Esophagus muscularis mucosa (tissue), 4 donors: ENCODE results near the gene QRICH1. TPM values are rescaled to one million over a fixed set of nuclear protein-coding genes. Genes with fewer than 3 reads are reported as not detected.

Experiments used
- DNase-seq: peaks from one replicate; pipeline ENCODE4 v3.0.0-alpha.2; 2017; ENCODE audit errors: extremely low spot score
- H3K27ac ChIP-seq, 4 donors: fragments of 200-600 bp; sonication (generic); replicated peaks in 1 of 4; 1 replicate in 3 of 4; 2 replicates in 1 of 4; pipeline ENCODE4 v1.5.1; 2016 to 2019; ENCODE audit warnings: mild to moderate bottlenecking in 1 of 4
- H3K27me3 ChIP-seq, 4 donors: fragments of 200-600 bp; sonication (generic); one replicate each; pipeline versions ENCODE4 v1.5.1 to v1.6.0; 2016 to 2019
- H3K36me3 ChIP-seq, 4 donors: fragments of 200-600 bp; sonication (generic); one replicate each; pipeline ENCODE4 v1.5.1; 2016 to 2019
- H3K4me1 ChIP-seq, 4 donors: fragments of 200-600 bp; sonication (generic); one replicate each; pipeline ENCODE4 v1.5.1; 2016 to 2019
- H3K4me3 ChIP-seq, 4 donors: fragments of 200-600 bp; sonication (generic); 1 replicate in 2 of 4; 2 replicates in 2 of 4; pipeline ENCODE4 v1.5.1; 2016 to 2019; ENCODE audit warnings: mild to moderate bottlenecking in 4 of 4, moderate library complexity in 1 of 4
- H3K9me3 ChIP-seq, 4 donors: fragments of 200-600 bp; sonication (generic); 1 replicate in 3 of 4; 2 replicates in 1 of 4; pipeline ENCODE4 v1.5.1; 2016 to 2019
- EP300 ChIP-seq: sonication (generic); formaldehyde crosslinking; IDR thresholded peaks from one replicate; pipeline ENCODE4 v1.6.1; 2017; ENCODE audit warnings: antibody characterized with exemption
- POLR2A ChIP-seq: fragments of 450-650 bp; IDR thresholded peaks from one replicate; pipeline ENCODE4 v1.6.1; 2017; ENCODE audit warnings: antibody characterized with exemption, moderate library complexity, mild to moderate bottlenecking, low read depth
- POLR2AphosphoS5 ChIP-seq, 2 donors: sonication (generic); formaldehyde crosslinking; IDR thresholded peaks; one replicate each; pipeline ENCODE4 v1.6.1; 2017; ENCODE audit warnings: antibody characterized with exemption in 2 of 2
- WGBS: methylation state at CpG from one replicate; pipeline ENCODE4 v1.1.5; 2018; 5-methylcytosine and 5-hydroxymethylcytosine counted together
- intact Hi-C: fragments of 100-400 bp; cut with DNase I; formaldehyde crosslinking; loops from one replicate; pipeline ENCODE4 v1.15.1; 2023
- total RNA-seq, 4 donors: library from RNA; depleted of rRNA; stranded (reverse); fragments of >200 nt; gene quantifications; one replicate each; pipeline versions ENCODE4 v1.1.0 to v1.2.1, GENCODE V29; 2016
- TF ChIP-seq, protein P1 (sequence below), 3 experiments: fragments of 200-600 bp in 2 of 3; fragments of 450-650 bp in 1 of 3; sonication (generic) in 2 of 3; IDR thresholded peaks; one replicate each; pipeline ENCODE4 v1.5.1; 2017 to 2019; ENCODE audit warnings: antibody characterized with exemption in 3 of 3, mild to moderate bottlenecking in 2 of 3, moderate library complexity in 1 of 3

Gene QRICH1
- total RNA-seq, 4 donors from 2014 or later: 81.8 to 228 (median 91.2) TPM

DNA sequence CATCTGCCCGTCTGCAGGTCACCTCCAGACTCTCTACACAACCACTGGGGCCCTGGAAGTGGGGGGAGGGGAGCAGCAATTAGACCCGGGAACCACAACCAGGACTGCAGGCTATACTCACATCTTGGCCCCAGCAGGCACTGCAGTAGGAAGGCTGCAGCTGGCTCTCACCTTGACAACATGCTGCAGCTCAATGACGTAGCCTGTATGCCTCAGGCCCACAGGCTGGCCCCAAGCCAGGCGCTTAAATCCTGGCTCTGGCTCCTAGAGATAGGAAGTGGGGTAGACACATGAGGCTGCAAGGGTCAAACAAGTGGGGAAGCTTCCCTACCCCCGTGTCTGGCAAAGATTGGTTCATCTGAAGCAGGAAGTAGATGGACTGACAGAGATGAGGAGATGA, 4.6 kb upstream of the QRICH1 start:
- intact Hi-C loops: loop anchor here (5.0 to 10.0 kb wide), 2 partner anchors 34 to 94 kb away; partner anchors contain the start of genes LAMB2 and WDR6
- 30% methylated on average over 3 of the region's 5 CpGs for WGBS
- TF ChIP-seq POLR2AphosphoS5 (IDR thresholded peaks at IDR 0.05) (no peak), POLR2A (no peak), EP300 (no peak)
- TF ChIP-seq, protein P1, sequence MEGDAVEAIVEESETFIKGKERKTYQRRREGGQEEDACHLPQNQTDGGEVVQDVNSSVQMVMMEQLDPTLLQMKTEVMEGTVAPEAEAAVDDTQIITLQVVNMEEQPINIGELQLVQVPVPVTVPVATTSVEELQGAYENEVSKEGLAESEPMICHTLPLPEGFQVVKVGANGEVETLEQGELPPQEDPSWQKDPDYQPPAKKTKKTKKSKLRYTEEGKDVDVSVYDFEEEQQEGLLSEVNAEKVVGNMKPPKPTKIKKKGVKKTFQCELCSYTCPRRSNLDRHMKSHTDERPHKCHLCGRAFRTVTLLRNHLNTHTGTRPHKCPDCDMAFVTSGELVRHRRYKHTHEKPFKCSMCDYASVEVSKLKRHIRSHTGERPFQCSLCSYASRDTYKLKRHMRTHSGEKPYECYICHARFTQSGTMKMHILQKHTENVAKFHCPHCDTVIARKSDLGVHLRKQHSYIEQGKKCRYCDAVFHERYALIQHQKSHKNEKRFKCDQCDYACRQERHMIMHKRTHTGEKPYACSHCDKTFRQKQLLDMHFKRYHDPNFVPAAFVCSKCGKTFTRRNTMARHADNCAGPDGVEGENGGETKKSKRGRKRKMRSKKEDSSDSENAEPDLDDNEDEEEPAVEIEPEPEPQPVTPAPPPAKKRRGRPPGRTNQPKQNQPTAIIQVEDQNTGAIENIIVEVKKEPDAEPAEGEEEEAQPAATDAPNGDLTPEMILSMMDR (IDR thresholded peaks at IDR 0.05): no peak

DNA sequence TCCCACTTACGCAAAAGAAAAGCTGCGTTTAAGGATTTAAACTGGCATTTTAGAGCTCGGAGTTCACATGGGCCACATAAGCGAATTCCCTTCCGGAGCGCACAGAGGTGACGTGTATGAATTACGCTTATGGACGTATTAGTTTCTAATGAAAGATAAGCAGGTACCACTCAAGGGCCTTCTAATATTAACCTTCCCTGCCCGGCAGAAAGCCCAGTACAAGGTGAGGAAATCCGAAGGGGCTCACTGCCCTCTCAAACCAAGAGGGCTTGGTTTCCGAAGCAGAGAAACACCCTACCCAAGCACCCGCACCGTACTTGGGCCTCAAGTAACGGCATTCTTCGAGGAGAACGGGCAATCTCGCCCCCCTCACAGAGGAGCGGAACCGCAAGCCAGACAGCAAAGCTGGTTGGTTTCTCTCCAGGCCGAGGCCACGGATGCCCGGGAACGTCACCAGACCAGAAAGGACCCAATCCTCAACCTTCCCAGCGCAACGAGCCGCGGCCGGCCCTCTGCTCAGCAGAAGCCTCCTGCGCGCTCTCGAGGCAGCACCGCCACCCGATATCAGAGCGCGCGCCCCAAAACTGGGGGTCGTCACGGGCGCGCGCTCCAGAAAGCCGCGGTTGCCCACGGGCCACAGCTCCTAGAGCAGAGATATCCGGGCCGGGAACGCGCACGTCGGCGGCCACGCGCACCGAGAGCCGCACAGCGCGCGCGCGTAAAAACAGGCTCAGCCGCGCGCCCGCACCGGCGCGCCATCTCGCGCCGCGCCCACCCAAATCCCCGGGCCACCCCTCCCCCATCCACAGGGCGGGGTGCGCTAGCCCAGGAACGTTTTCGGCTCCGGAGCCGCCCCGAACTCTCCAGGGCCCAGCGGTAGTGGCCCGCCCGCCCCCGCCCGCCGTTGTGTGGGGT, 676 bp downstream of the QRICH1 start:
- 1% methylated on average over 33 of the region's 86 CpGs for WGBS
- no peaks in the 10 kb centered on the region for H3K27me3 ChIP-seq
- peak; percentile 4 to 12 for TF ChIP-seq POLR2AphosphoS5 (IDR thresholded peaks at IDR 0.05)
- TF ChIP-seq EP300: no peak
- no peak for TF ChIP-seq POLR2A
- TF ChIP-seq, protein P1 (IDR thresholded peaks at IDR 0.05): no peak
- H3K4me1 ChIP-seq: peaks cover 50 to 60% (median 59%) of the 10 kb centered on the region in 4 donors
- H3K36me3 ChIP-seq: peaks cover 8 to 29% (median 21%) of the 10 kb centered on the region in 4 donors
- H3K9me3 ChIP-seq: no peaks in the 10 kb centered on the region
- DNase-seq: peak; percentile 93
- peak overlapping the region; percentile 78 to 100 (median 96) for H3K4me3 ChIP-seq
- peak overlapping the region; percentile 93 to 98 (median 97) for H3K27ac ChIP-seq
- intact Hi-C loops: loop anchor here (5.0 to 10.0 kb wide), 2 partner anchors 61 to 88 kb away; partner anchors contain the start of gene WDR6

More for the DNA sequence above, 4.6 kb upstream of the QRICH1 start:
- Histone ChIP-seq H3K9me3 (no peaks in the 10 kb centered on the region), H3K36me3 (peaks cover 49 to 74% (median 68%) of the 10 kb centered on the region in 4 donors), H3K27ac (no peak overlapping the region), H3K4me3 (no peak overlapping the region), H3K27me3 (no peaks in the 10 kb centered on the region), H3K4me1 (peaks cover 11 to 20% (median 18%) of the 10 kb centered on the region in 4 donors)
- no peak for DNase-seq

DNA sequence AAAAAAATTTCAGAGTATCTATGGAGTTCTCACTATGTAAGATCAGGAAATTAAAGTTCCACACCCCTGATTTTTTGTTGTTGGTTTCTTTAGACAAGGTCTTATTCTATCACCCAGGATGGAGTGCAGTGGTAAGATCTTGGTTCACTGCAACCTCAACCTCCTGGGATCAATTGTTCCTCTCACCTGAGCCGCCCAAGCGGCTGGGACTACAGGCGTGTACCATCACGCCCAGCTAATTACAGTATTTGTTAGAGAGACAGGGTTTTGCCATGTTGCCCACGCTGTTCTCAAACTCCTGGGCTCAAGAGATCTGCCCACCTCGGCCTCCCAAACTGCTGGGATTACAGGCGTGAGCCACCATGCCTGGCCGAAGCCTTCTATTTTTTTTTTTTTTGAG, 12.4 kb downstream of the QRICH1 start:
- TF ChIP-seq EP300 (no peak), POLR2AphosphoS5 (IDR thresholded peaks at IDR 0.05) (no peak)
- TF ChIP-seq, protein P1 (IDR thresholded peaks at IDR 0.05): no peak
- H3K4me1 ChIP-seq: peaks cover 0 to 20% (median 17%) of the 10 kb centered on the region in 4 donors
- DNase-seq: no peak
- peaks cover 4 to 29% (median 23%) of the 10 kb centered on the region in 4 donors for H3K36me3 ChIP-seq
- H3K27me3 ChIP-seq: no peaks in the 10 kb centered on the region
- no peak overlapping the region for H3K4me3 ChIP-seq
- H3K9me3 ChIP-seq: no peaks in the 10 kb centered on the region
- 94% methylated on average over 8 of the region's 8 CpGs for WGBS
- H3K27ac ChIP-seq: no peak overlapping the region
- intact Hi-C loops: no loop called here

DNA sequence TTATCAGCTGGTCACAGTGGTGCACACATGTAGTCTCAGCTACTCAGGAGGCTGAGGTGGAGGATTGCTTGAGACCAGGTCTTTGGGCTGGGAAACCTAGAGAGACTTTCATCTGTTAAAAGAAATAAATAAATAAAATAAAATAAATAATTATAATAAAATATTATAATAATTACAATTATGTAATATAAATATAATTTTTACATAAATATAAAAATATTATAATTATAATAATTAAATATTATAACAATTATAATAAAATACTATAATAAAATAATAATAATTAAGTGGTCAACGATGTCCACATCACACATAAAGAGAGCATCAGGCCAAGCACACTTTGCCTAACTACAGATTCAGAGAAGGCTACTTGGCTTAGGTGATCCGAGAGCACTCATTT, 14.6 kb downstream of the QRICH1 start:
- H3K27me3 ChIP-seq: no peaks in the 10 kb centered on the region
- TF ChIP-seq, protein P1 (IDR thresholded peaks at IDR 0.05): no peak
- TF ChIP-seq POLR2A (no peak), EP300 (no peak), POLR2AphosphoS5 (IDR thresholded peaks at IDR 0.05) (no peak)
- no peak overlapping the region for H3K27ac ChIP-seq
- peaks cover 25 to 47% (median 42%) of the 10 kb centered on the region in 4 donors for H3K36me3 ChIP-seq
- no peak for DNase-seq
- H3K4me1 ChIP-seq: peaks cover 0 to 19% (median 16%) of the 10 kb centered on the region in 4 donors
- intact Hi-C loops: no loop called here
- 85% methylated on average over 2 of the region's 2 CpGs for WGBS
- H3K9me3 ChIP-seq: no peaks in the 10 kb centered on the region
- no peak overlapping the region for H3K4me3 ChIP-seq
